ENCODE data around the gene PROC. TPM values are rescaled to one million over a fixed set of nuclear protein-coding genes. Genes with fewer than 3 reads are reported as not detected.
A peak's percentile ranks its signal among the peaks of the same experiment; 100 is the strongest.

Gene PROC
- total RNA-seq, 1 experiment from 2014 or later: 0.58 TPM

DNA sequence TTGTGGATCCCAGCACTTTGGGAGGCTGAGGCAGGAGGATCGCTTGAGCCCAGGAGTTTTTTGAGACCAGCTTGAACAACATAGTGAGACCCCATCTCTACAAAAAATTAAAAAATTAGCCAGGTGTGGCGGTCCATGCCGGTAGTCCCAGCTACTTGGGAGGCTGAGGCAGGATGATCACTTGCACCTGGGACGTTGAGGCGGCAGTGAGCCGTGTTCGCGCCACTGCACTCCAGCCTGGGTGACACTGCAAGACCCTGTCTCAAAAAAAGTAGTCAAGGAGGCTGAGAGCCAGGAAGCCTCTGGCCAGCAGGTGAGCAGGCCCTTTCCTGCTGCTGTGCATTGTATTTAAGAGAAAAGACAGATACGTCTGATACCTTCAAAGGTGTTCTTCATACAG is 11.1 kb upstream of the PROC start:
- ATAC-seq (no peak), DNase-seq (no peak)
- POLR2A ChIA-PET (ENCODE audit: unreplicated experiment): no interaction called here
- Histone ChIP-seq H3K9me2 (replicated peaks; ENCODE audit: low read length) (no peaks in the 10 kb centered on the region), H3K4me3 (ENCODE audit: low read length) (no peak overlapping the region), H3K4me1 (ENCODE audit: insufficient read depth, low read length) (peaks cover 32% of the 10 kb centered on the region), H3K9me3 (ENCODE audit: low read length) (no peaks in the 10 kb centered on the region), H3K36me3 (ENCODE audit: low read depth, low read length) (no peaks in the 10 kb centered on the region), H3K27me3 (ENCODE audit: low read length) (no peaks in the 10 kb centered on the region), H3K27ac (ENCODE audit: low read length) (no peak overlapping the region), H3K4me2 (ENCODE audit: low read length) (no peak overlapping the region), H4K20me1 (ENCODE audit: low read length) (no peaks in the 10 kb centered on the region), H3K9ac (ENCODE audit: low read length) (no peak overlapping the region), H3K79me2 (ENCODE audit: low read length) (no peaks in the 10 kb centered on the region), H3F3A (ENCODE audit: low read length, unreplicated experiment) (peaks cover 7% of the 10 kb centered on the region), H2AFZ (ENCODE audit: low read length) (no peak overlapping the region)
- no peak for TF ChIP-seq EZH2phosphoT487 (IDR thresholded peaks at IDR 0.05; ENCODE audit: borderline replicate concordance, low read length)
- TF ChIP-seq, protein P1, sequence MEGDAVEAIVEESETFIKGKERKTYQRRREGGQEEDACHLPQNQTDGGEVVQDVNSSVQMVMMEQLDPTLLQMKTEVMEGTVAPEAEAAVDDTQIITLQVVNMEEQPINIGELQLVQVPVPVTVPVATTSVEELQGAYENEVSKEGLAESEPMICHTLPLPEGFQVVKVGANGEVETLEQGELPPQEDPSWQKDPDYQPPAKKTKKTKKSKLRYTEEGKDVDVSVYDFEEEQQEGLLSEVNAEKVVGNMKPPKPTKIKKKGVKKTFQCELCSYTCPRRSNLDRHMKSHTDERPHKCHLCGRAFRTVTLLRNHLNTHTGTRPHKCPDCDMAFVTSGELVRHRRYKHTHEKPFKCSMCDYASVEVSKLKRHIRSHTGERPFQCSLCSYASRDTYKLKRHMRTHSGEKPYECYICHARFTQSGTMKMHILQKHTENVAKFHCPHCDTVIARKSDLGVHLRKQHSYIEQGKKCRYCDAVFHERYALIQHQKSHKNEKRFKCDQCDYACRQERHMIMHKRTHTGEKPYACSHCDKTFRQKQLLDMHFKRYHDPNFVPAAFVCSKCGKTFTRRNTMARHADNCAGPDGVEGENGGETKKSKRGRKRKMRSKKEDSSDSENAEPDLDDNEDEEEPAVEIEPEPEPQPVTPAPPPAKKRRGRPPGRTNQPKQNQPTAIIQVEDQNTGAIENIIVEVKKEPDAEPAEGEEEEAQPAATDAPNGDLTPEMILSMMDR (conservative IDR thresholded peaks at IDR 0.05; ENCODE audit: low read depth, low read length): no peak
- TF ChIP-seq EZH2 (IDR thresholded peaks at IDR 0.05; ENCODE audit: low read length, unreplicated experiment): no peak
- CTCF ChIA-PET: no interaction called here
- intact Hi-C loops (cut with micrococcal nuclease): no loop called here
- BruUV-seq (replicated peaks): no TSS peak

GRCh38 chr2:127407661-127408003 is 10.6 kb upstream of the PROC start:
- Histone ChIP-seq H3K4me2 (ENCODE audit: low read length) (peak overlapping the region; percentile 5; the same call in 1 of the 2 replicates), H3F3A (ENCODE audit: low read length, unreplicated experiment) (peaks cover 7% of the 10 kb centered on the region)

More at GRCh38 chr2:127407661-127408003, 10.6 kb upstream of the PROC start:
- Histone ChIP-seq H3K36me3 (ENCODE audit: low read depth, low read length) (no peaks in the 10 kb centered on the region), H3K9ac (ENCODE audit: low read length) (no peak overlapping the region), H3K9me2 (replicated peaks; ENCODE audit: low read length) (no peaks in the 10 kb centered on the region), H2AFZ (ENCODE audit: low read length) (no peak overlapping the region), H3K27ac (ENCODE audit: low read length) (no peak overlapping the region), H3K9me3 (ENCODE audit: low read length) (no peaks in the 10 kb centered on the region), H3K4me3 (ENCODE audit: low read length) (no peak overlapping the region), H3K79me2 (ENCODE audit: low read length) (no peaks in the 10 kb centered on the region), H4K20me1 (ENCODE audit: low read length) (no peaks in the 10 kb centered on the region), H3K4me1 (ENCODE audit: insufficient read depth, low read length) (peaks cover 28% of the 10 kb centered on the region), H3K27me3 (ENCODE audit: low read length) (no peaks in the 10 kb centered on the region)
- DNase-seq (no peak), ATAC-seq (peak; percentile 23)
- no peak for TF ChIP-seq EZH2 (IDR thresholded peaks at IDR 0.05; ENCODE audit: low read length, unreplicated experiment)
- TF ChIP-seq, protein P1 (conservative IDR thresholded peaks at IDR 0.05; ENCODE audit: low read depth, low read length): no peak
- no TSS peak for BruUV-seq (replicated peaks)
- ChIA-PET POLR2A (ENCODE audit: unreplicated experiment) (interaction anchor here (0.6 kb wide), 2 partner anchors 45 to 119 kb away, joined by 3 read pairs; partner anchors contain the start of gene IWS1), CTCF (interaction anchor here (0.6 kb wide), 1 partner anchor 41 kb away, joined by 3 read pairs; no protein-coding TSS in a partner anchor)
- intact Hi-C loops (cut with micrococcal nuclease): no loop called here

Data from PC-3 (cell line).